ENCODE measurements around the gene LRRC56. TPM values are rescaled to one million over a fixed set of nuclear protein-coding genes. Genes with fewer than 3 reads are reported as not detected.
"Not testable (repeated sequence)": the region's sequence is repeated elsewhere in the genome, so short reads cannot be mapped to it uniquely, and the experiment has no call there.

LRRC56 gene
- total RNA-seq, 1 donor from 2014 or later = 0.82 TPM

DNA sequence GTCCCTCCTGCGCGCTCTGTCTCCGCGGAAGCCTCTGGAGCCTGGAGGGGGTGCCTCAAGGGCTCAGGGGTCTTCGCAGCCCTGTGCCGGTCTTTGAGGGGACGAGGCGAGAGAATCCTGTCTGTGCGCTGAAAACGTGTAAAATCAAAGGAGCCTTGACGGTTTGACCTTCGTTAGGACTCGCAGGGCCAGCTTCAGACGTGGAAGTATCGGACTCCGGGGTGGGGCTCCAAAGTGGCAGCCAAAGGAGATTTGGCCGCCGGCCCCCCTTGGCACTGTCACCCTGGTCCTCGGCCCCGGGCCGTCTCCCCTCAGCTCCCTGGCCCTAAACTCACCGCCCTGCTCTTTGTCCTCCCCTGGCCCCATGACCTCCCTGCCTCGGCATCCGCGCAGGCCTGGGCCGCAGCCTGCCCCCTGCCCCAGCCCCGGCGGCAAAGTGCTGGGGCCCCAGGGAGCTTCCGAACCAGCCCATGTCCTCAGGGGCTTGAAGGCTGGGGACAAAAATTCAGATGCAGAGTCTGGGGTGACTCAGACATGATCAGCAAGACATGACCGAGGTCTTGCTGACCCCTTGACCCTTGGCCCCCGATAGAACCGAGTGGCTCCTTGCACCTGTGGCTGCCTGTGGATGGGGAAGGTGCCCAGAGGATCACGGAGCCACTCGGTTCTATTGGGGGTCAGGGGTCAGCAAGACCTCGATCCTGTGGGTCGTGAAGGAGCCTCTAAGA lies 32.0 kb downstream of the LRRC56 start:
- peaks cover 6% of the 10 kb centered on the region for H3K4me1 Mint-ChIP-seq (ENCODE audit: low read depth, unreplicated experiment)
- Histone ChIP-seq H4K20me1 (ENCODE audit: insufficient read depth, low read length) (no peaks in the 10 kb centered on the region), H3K4me1 (ENCODE audit: insufficient read depth, low read length) (peaks cover 7% of the 10 kb centered on the region), H3K4me2 (ENCODE audit: low read length) (peak overlapping the region; percentile 90), H3K27ac (ENCODE audit: low read depth, low read length) (no peak overlapping the region), H3K27me3 (ENCODE audit: insufficient read depth, low read length) (peaks cover under 1% of the 10 kb centered on the region), H3K4me3 (ENCODE audit: insufficient read depth, low read depth, low read length) (peak overlapping the region; percentile 57), H2AFZ (ENCODE audit: low read depth, low read length) (peak overlapping the region; percentile 13), H3K79me2 (ENCODE audit: insufficient read depth, low read length) (no peaks in the 10 kb centered on the region), H3K9ac (ENCODE audit: low read length) (peak overlapping the region; percentile 75), H3K36me3 (ENCODE audit: insufficient read depth, low read length) (no peaks in the 10 kb centered on the region), H3K9me3 (ENCODE audit: insufficient read depth, low read depth, low read length) (no peaks in the 10 kb centered on the region)
- FAIRE-seq = no peak
- no peak for DNase-seq (ENCODE audit: low read depth)
- peak overlapping the region; percentile 81 for H3K4me3 Mint-ChIP-seq (ENCODE audit: unreplicated experiment)
- TF ChIP-seq EZH2 (IDR thresholded peaks at IDR 0.05; ENCODE audit: insufficient read depth, low read length) = peak; percentile 22
- TF ChIP-seq, protein P1, sequence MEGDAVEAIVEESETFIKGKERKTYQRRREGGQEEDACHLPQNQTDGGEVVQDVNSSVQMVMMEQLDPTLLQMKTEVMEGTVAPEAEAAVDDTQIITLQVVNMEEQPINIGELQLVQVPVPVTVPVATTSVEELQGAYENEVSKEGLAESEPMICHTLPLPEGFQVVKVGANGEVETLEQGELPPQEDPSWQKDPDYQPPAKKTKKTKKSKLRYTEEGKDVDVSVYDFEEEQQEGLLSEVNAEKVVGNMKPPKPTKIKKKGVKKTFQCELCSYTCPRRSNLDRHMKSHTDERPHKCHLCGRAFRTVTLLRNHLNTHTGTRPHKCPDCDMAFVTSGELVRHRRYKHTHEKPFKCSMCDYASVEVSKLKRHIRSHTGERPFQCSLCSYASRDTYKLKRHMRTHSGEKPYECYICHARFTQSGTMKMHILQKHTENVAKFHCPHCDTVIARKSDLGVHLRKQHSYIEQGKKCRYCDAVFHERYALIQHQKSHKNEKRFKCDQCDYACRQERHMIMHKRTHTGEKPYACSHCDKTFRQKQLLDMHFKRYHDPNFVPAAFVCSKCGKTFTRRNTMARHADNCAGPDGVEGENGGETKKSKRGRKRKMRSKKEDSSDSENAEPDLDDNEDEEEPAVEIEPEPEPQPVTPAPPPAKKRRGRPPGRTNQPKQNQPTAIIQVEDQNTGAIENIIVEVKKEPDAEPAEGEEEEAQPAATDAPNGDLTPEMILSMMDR (IDR thresholded peaks at IDR 0.05; ENCODE audit: insufficient read depth, low read depth, low read length) = no peak
- peak overlapping the region; percentile 72 for H3K27ac Mint-ChIP-seq (ENCODE audit: unreplicated experiment)
- peaks cover 3% of the 10 kb centered on the region for H3K36me3 Mint-ChIP-seq (ENCODE audit: low read depth, unreplicated experiment)
- no peaks in the 10 kb centered on the region for H3K9me3 Mint-ChIP-seq (ENCODE audit: unreplicated experiment)
- peaks cover 8% of the 10 kb centered on the region for H3K27me3 Mint-ChIP-seq (ENCODE audit: low read depth, unreplicated experiment)

DNA sequence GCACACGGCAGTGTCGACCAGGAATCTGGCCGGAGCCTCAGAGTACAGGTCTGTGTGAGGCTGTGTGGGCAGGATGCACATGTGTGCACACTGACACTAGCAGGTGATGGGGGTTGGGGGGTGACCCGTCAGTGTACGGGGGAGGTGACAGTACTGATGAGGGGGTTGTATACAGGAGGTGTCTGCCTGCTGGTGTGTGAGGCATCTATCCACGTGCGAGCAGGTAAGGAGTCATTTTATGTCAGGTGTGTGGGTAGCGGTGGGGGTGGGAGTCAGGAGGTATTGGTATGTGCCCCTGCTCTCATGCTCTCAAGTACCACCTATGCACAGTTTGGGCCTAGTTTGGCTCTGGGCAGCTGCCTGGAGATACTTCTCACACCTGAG lies 34.5 kb downstream of the LRRC56 start:
- Mint-ChIP-seq H3K27me3 (ENCODE audit: low read depth, unreplicated experiment) (peaks cover 17% of the 10 kb centered on the region), H3K9me3 (ENCODE audit: unreplicated experiment) (no peaks in the 10 kb centered on the region), H3K4me3 (ENCODE audit: unreplicated experiment) (no peak overlapping the region), H3K36me3 (ENCODE audit: low read depth, unreplicated experiment) (peaks cover 5% of the 10 kb centered on the region), H3K27ac (ENCODE audit: unreplicated experiment) (no peak overlapping the region), H3K4me1 (ENCODE audit: low read depth, unreplicated experiment) (peaks cover 8% of the 10 kb centered on the region)
- Histone ChIP-seq H3K27ac (ENCODE audit: low read depth, low read length) (no peak overlapping the region), H3K36me3 (ENCODE audit: insufficient read depth, low read length) (no peaks in the 10 kb centered on the region), H3K79me2 (ENCODE audit: insufficient read depth, low read length) (peaks cover 1% of the 10 kb centered on the region), H3K4me3 (ENCODE audit: insufficient read depth, low read depth, low read length) (no peak overlapping the region), H2AFZ (ENCODE audit: low read depth, low read length) (no peak overlapping the region), H3K9ac (ENCODE audit: low read length) (no peak overlapping the region), H4K20me1 (ENCODE audit: insufficient read depth, low read length) (peaks cover under 1% of the 10 kb centered on the region), H3K9me3 (ENCODE audit: insufficient read depth, low read depth, low read length) (no peaks in the 10 kb centered on the region), H3K4me2 (ENCODE audit: low read length) (no peak overlapping the region), H3K4me1 (ENCODE audit: insufficient read depth, low read length) (peaks cover 10% of the 10 kb centered on the region), H3K27me3 (ENCODE audit: insufficient read depth, low read length) (peaks cover 6% of the 10 kb centered on the region)
- no peak for FAIRE-seq
- DNase-seq (ENCODE audit: low read depth) = no peak
- TF ChIP-seq, protein P1 (IDR thresholded peaks at IDR 0.05; ENCODE audit: insufficient read depth, low read depth, low read length) = no peak
- TF ChIP-seq EZH2 (IDR thresholded peaks at IDR 0.05; ENCODE audit: insufficient read depth, low read length) = no peak

DNA sequence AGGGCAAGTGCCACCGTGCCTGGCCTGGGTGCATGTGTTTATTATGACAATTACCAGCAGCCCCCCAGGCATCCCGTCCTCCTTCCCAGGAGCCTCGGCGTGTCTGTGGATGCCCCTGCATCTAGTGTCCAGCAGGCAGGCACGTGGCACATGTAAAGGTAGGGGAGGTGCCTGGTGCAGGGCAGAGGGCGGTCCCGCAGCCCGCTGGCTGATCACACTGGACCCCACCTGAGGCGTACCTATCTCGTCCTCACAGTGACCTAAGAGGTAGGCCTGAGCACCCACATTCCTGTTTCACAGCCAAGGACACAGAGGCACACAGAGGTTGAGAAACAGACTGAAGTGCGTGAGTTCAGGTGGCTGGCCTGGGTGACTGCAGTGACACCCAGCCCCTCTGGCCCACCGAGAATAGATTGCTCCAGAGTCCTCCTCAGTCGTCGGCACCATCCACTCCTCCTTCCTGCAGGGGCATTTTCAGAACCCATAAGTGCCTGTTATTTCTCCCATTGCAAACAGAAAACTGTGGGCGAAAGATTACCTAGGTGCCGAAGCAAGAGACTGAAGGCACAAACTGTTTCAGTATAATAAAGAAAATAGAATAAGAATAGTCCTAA lies 35.9 kb downstream of the LRRC56 start:
- H3K27ac Mint-ChIP-seq (ENCODE audit: unreplicated experiment) = no peak overlapping the region
- H3K27me3 ChIP-seq (ENCODE audit: insufficient read depth, low read length) = peaks cover 6% of the 10 kb centered on the region
- H3K4me3 ChIP-seq (ENCODE audit: insufficient read depth, low read depth, low read length) = no peak overlapping the region
- H3K4me3 Mint-ChIP-seq (ENCODE audit: unreplicated experiment) = no peak overlapping the region
- H3K4me2 ChIP-seq (ENCODE audit: low read length) = no peak overlapping the region
- no peak overlapping the region for H3K27ac ChIP-seq (ENCODE audit: low read depth, low read length)
- no peak for DNase-seq (ENCODE audit: low read depth)
- no peaks in the 10 kb centered on the region for H3K36me3 ChIP-seq (ENCODE audit: insufficient read depth, low read length)
- no peak overlapping the region for H2AFZ ChIP-seq (ENCODE audit: low read depth, low read length)
- H4K20me1 ChIP-seq (ENCODE audit: insufficient read depth, low read length) = peaks cover 15% of the 10 kb centered on the region
- TF ChIP-seq, protein P1 (IDR thresholded peaks at IDR 0.05; ENCODE audit: insufficient read depth, low read depth, low read length) = no peak
- no peak for TF ChIP-seq EZH2 (IDR thresholded peaks at IDR 0.05; ENCODE audit: insufficient read depth, low read length)
- peaks cover 16% of the 10 kb centered on the region for H3K79me2 ChIP-seq (ENCODE audit: insufficient read depth, low read length)
- no peaks in the 10 kb centered on the region for H3K9me3 ChIP-seq (ENCODE audit: insufficient read depth, low read depth, low read length)
- H3K27me3 Mint-ChIP-seq (ENCODE audit: low read depth, unreplicated experiment) = peaks cover 17% of the 10 kb centered on the region
- peaks cover 20% of the 10 kb centered on the region for H3K4me1 ChIP-seq (ENCODE audit: insufficient read depth, low read length)
- FAIRE-seq = no peak
- peaks cover 7% of the 10 kb centered on the region for H3K36me3 Mint-ChIP-seq (ENCODE audit: low read depth, unreplicated experiment)
- H3K4me1 Mint-ChIP-seq (ENCODE audit: low read depth, unreplicated experiment) = peaks cover 17% of the 10 kb centered on the region
- H3K9ac ChIP-seq (ENCODE audit: low read length) = no peak overlapping the region
- H3K9me3 Mint-ChIP-seq (ENCODE audit: unreplicated experiment) = no peaks in the 10 kb centered on the region

DNA sequence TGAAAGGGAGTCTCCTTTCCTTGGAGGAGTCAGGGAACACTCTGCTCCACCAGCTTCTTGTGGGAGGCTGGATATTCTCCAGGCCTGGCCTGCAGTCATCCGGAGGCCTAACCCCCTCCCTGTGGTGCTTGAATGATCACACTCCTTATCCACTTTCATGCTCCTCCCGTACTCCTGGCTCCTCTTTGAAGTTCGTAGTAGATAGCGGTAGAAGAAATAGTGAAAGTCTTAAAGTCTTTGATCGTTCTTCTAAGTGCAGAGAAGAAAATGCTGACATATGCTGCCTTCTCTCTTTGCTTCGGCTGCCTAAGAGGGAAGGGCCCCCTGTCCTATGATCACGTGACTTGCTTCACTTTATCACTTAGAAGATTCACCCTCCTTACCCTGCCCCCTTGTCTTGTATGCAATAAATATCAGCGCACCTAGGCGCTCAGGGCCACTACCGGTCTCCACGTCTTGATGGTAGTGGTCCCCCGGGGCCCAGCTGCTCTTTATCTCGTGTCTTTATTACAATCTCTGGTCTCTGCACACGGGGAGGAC lies 36.8 kb downstream of the LRRC56 start:
- not testable (repeated sequence) for H3K4me2 ChIP-seq (ENCODE audit: low read length); FAIRE-seq; H3K27me3 ChIP-seq (ENCODE audit: insufficient read depth, low read length); DNase-seq (ENCODE audit: low read depth); H3K9me3 ChIP-seq (ENCODE audit: insufficient read depth, low read depth, low read length); H2AFZ ChIP-seq (ENCODE audit: low read depth, low read length); H3K36me3 ChIP-seq (ENCODE audit: insufficient read depth, low read length); H3K9ac ChIP-seq (ENCODE audit: low read length); H3K36me3 Mint-ChIP-seq (ENCODE audit: low read depth, unreplicated experiment); H3K27ac Mint-ChIP-seq (ENCODE audit: unreplicated experiment); H3K9me3 Mint-ChIP-seq (ENCODE audit: unreplicated experiment); H3K4me3 ChIP-seq (ENCODE audit: insufficient read depth, low read depth, low read length); H3K27ac ChIP-seq (ENCODE audit: low read depth, low read length)
- H4K20me1 ChIP-seq (ENCODE audit: insufficient read depth, low read length) = peaks cover 23% of the 10 kb centered on the region
- H3K4me1 Mint-ChIP-seq (ENCODE audit: low read depth, unreplicated experiment) = peaks cover 23% of the 10 kb centered on the region
- H3K79me2 ChIP-seq (ENCODE audit: insufficient read depth, low read length) = peaks cover 24% of the 10 kb centered on the region
- peak overlapping the region; percentile 89 for H3K4me3 Mint-ChIP-seq (ENCODE audit: unreplicated experiment)
- H3K27me3 Mint-ChIP-seq (ENCODE audit: low read depth, unreplicated experiment) = peaks cover 17% of the 10 kb centered on the region
- H3K4me1 ChIP-seq (ENCODE audit: insufficient read depth, low read length) = peaks cover 20% of the 10 kb centered on the region

All from astrocyte (in vitro differentiated cells and primary cell).